H1 (cell line): ENCODE results near the gene UBE3C. TPM values are rescaled to one million over a fixed set of nuclear protein-coding genes. Genes with fewer than 3 reads are reported as not detected.
A peak's percentile ranks its signal among the peaks of the same experiment; 100 is the strongest.

Experiments
- CEBPB ChIP-seq: IDR thresholded peaks from 2 replicates; pipeline ENCODE4 v1.6.1; 2012; ENCODE audit warnings: low read depth, low read length
- CHD2 ChIP-seq: IDR thresholded peaks from 2 replicates; pipeline ENCODE4 v1.6.1; 2012; ENCODE audit warnings: low read length, improper control_type of control experiment
- EGR1 ChIP-seq: IDR thresholded peaks from 2 replicates; pipeline ENCODE4 v1.6.1; 2011; ENCODE audit warnings: low read depth, low read length, borderline replicate concordance
- EZH2 ChIP-seq: fragments of 200-600 bp; sonication (generic); IDR thresholded peaks from 2 replicates; pipeline ENCODE4 v1.7.1; 2012; ENCODE audit warnings: low read depth, mild to moderate bottlenecking, moderate library complexity, low read length, inconsistent platforms; ENCODE audit not compliant: severe bottlenecking
- KDM4A ChIP-seq: IDR thresholded peaks from one replicate; pipeline ENCODE4 v1.7.1; 2012; ENCODE audit warnings: low read depth, mild to moderate bottlenecking, moderate library complexity, low read length, inconsistent platforms; ENCODE audit not compliant: severe bottlenecking
- KDM5A ChIP-seq: fragments of 200-600 bp; IDR thresholded peaks from 2 replicates; pipeline ENCODE4 v1.7.1; 2012; ENCODE audit warnings: mild to moderate bottlenecking, low read length, inconsistent platforms, mixed read lengths
- PHF8 ChIP-seq: fragments of 200-600 bp; sonication (generic); conservative IDR thresholded peaks from 2 replicates; pipeline ENCODE4 v1.7.1; 2012; ENCODE audit warnings: low read depth, mild to moderate bottlenecking, inconsistent platforms, low read length, moderate library complexity
- POLR2A ChIP-seq, 2 experiments: IDR thresholded peaks; 1 replicate in 1 of 2; 2 replicates in 1 of 2; pipeline ENCODE4 v1.6.1; 2011; ENCODE audit warnings: low read depth in 2 of 2, low read length in 2 of 2, mild to moderate bottlenecking in 2 of 2; ENCODE audit errors: control extremely low read depth in 1 of 2
- POLR2AphosphoS5 ChIP-seq: IDR thresholded peaks from 2 replicates; pipeline ENCODE4 v1.6.1; 2011; ENCODE audit warnings: low read depth, low read length
- RNF2 ChIP-seq: fragments of 200-900, 300-1000 bp; sonication (generic); IDR thresholded peaks from 2 replicates; pipeline ENCODE4 v1.7.1; 2016; ENCODE audit warnings: borderline replicate concordance, low read depth, mild to moderate bottlenecking, antibody characterized with exemption, low read length; ENCODE audit not compliant: poor library complexity, severe bottlenecking; ENCODE audit errors: missing control alignments
- SIN3A ChIP-seq, 2 experiments: IDR thresholded peaks in 1 of 2; conservative IDR thresholded peaks in 1 of 2; 2 replicates each; pipeline ENCODE4 v1.6.1; 2011 to 2012; ENCODE audit warnings: low read length in 2 of 2, improper control_type of control experiment in 1 of 2, low read depth in 1 of 2, mild to moderate bottlenecking in 1 of 2
- SIRT6 ChIP-seq: IDR thresholded peaks from one replicate; pipeline ENCODE4 v1.7.1; 2012; ENCODE audit warnings: low read length, inconsistent platforms
- SP4 ChIP-seq: IDR thresholded peaks from 2 replicates; pipeline ENCODE4 v1.6.1; 2012; ENCODE audit warnings: low read length, inconsistent platforms
- SRF ChIP-seq: IDR thresholded peaks from 2 replicates; pipeline ENCODE4 v1.6.1; 2011; ENCODE audit warnings: mild to moderate bottlenecking, low read depth, low read length, moderate library complexity
- TEAD4 ChIP-seq: IDR thresholded peaks from 2 replicates; pipeline ENCODE4 v1.6.1; 2012; ENCODE audit warnings: low read depth, low read length, inconsistent platforms, mixed read lengths
- polyA plus RNA-seq, 7 experiments: library from polyadenylated mRNA; depleted of rRNA in 3 of 7; stranded (reverse) in 5 of 7; unstranded in 2 of 7; fragments of >200 nt in 5 of 7; fragments of 200-250 nt in 2 of 7; gene quantifications; 1 replicate in 5 of 7; 2 replicates in 1 of 7; 4 replicates in 1 of 7; pipeline versions ENCODE4 v1.2.1 to v1.2.3, GENCODE V29; 2011 to 2013; ENCODE audit warnings: missing spikeins in 2 of 7, mixed read lengths in 2 of 7
- total RNA-seq: library from RNA; stranded (reverse); fragmentation: NEBNext Ultra II Directional; extraction: Animal tissue kit (Norgen Biotek cat#: 25700); gene quantifications from 2 replicates; pipeline ENCODE4 v1.2.1, GENCODE V29; 2021
- TF ChIP-seq, protein P1 (sequence below): IDR thresholded peaks from 2 replicates; pipeline ENCODE4 v1.6.1; 2012; ENCODE audit warnings: inconsistent platforms
- TF ChIP-seq, protein P2 (sequence below): IDR thresholded peaks from 2 replicates; pipeline ENCODE4 v1.6.1; 2012; ENCODE audit warnings: inconsistent platforms
- TF ChIP-seq, protein P3 (sequence below): IDR thresholded peaks from 2 replicates; pipeline ENCODE4 v1.6.1; 2011; ENCODE audit warnings: low read depth, mild to moderate bottlenecking, low read length; ENCODE audit not compliant: insufficient read depth

Gene UBE3C
- total and polyA plus RNA-seq, 2 of the 8 experiments (the other 6 are each of a cell fraction or from before 2014, with no cell fraction given): 32.0 to 54.1 TPM

DNA sequence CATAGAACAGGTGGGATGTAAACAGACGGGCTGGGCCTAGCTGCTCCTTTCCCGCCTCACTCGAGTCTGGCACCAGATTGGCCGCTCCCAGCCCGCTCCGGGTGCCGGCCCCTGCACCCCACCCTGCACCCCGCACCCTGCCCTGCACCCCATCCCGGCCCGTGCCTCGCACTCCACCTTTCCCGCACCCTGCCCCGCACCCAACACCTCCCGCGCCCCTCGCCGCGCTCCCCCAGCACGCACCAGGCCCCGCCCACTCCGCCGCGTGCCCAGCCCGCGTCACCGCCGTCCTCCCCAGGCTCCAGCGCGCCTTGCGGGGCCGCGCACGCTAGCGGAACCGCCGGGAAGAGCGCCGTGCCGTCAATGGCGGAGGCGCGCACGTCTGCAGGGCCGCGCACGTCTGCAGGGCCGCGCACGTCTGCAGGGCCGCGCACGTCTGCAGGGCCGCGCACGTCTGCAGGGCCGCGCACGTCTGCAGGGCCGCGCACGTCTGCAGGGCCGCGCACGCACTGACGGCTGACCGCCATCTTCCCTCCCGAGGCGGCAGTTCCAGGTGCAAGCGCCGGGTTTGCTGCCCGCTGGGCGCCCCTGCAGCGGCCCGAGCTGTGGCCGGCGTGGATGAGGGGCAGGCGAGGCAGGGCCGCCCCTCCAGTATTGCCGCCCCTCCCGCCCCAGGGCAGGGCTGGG lies at the start of gene UBE3C (continued):
- TF ChIP-seq EGR1 (peak; percentile 39; the same call in 1 of the 2 replicates), SRF (no peak), RNF2 (no peak), CHD2 (no peak), CEBPB (no peak), SIRT6 (no peak), TEAD4 (0 out of 2 replicates have a peak, but pooled peaks have one; percentile 17), EZH2 (no peak), POLR2A (IDR thresholded peaks at IDR 0.05; ENCODE audit: control extremely low read depth in 1 of 2, low read depth in 2 of 2, low read length in 2 of 2) (peak; percentile 38 to 56), KDM4A (peak; percentile 54), SP4 (peak; percentile 43; the same call in 1 of the 2 replicates), KDM5A (peak; percentile 53; the same call in 1 of the 2 replicates), SIN3A (conservative IDR thresholded peaks at IDR 0.05 in 1 of 2, IDR thresholded peaks at IDR 0.05 in 1 of 2; ENCODE audit: low read depth in 1 of 2, low read length in 2 of 2) (no peak), PHF8 (peak; percentile 76), POLR2AphosphoS5 (peak; percentile 65)
- TF ChIP-seq, protein P1, sequence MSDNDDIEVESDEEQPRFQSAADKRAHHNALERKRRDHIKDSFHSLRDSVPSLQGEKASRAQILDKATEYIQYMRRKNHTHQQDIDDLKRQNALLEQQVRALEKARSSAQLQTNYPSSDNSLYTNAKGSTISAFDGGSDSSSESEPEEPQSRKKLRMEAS: peak; percentile 96
- TF ChIP-seq, protein P2, sequence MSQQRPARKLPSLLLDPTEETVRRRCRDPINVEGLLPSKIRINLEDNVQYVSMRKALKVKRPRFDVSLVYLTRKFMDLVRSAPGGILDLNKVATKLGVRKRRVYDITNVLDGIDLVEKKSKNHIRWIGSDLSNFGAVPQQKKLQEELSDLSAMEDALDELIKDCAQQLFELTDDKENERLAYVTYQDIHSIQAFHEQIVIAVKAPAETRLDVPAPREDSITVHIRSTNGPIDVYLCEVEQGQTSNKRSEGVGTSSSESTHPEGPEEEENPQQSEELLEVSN: peak; percentile 96
- TF ChIP-seq, protein P3, sequence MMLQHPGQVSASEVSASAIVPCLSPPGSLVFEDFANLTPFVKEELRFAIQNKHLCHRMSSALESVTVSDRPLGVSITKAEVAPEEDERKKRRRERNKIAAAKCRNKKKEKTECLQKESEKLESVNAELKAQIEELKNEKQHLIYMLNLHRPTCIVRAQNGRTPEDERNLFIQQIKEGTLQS: no peak
